Lower lobe of right lung (tissue), 2 donors: ENCODE measurements around the gene PDPN. TPM values are rescaled to one million over a fixed set of nuclear protein-coding genes. Genes with fewer than 3 reads are reported as not detected.

Experiments
- ATAC-seq, 2 donors: fragments of 200-7000 bp; cut with Tn5 transposase; one replicate each; pipeline ENCODE4 v1.9.1; 2020 to 2022; ENCODE audit warnings: mild to moderate bottlenecking in 2 of 2, moderate library complexity in 2 of 2
- DNase-seq: peaks from one replicate; pipeline ENCODE4 v3.0.0-alpha.2; 2020
- H3K27ac ChIP-seq: fragments of 200-600 bp; one replicate; pipeline ENCODE4 v1.8.0; 2022
- H3K27me3 ChIP-seq: fragments of 200-600 bp; one replicate; pipeline ENCODE4 v1.8.0; 2022; ENCODE audit warnings: low read depth
- H3K36me3 ChIP-seq: fragments of 200-600 bp; one replicate; pipeline ENCODE4 v1.8.0; 2022; ENCODE audit warnings: mild to moderate bottlenecking
- H3K4me1 ChIP-seq: fragments of 200-600 bp; one replicate; pipeline ENCODE4 v1.8.0; 2022
- H3K4me3 ChIP-seq: fragments of 200-600 bp; one replicate; pipeline ENCODE4 v1.8.0; 2022; ENCODE audit warnings: mild to moderate bottlenecking
- H3K9me3 ChIP-seq: fragments of 200-600 bp; one replicate; pipeline ENCODE4 v1.8.0; 2022
- intact Hi-C: fragments of 100-400 bp; cut with DNase I; formaldehyde crosslinking; loops from one replicate; pipeline ENCODE4 v1.11.0; 2022
- total RNA-seq: library from RNA; stranded (reverse); fragmentation: NEBNext Ultra II Directional; extraction: Animal tissue kit (Norgen Biotek cat#: 25700); gene quantifications from one replicate; pipeline ENCODE4 v1.2.1, GENCODE V29; 2021
- TF ChIP-seq, protein P1 (sequence below): fragments of 200-600 bp; IDR thresholded peaks from one replicate; pipeline ENCODE4 v1.8.0; 2022; ENCODE audit warnings: antibody characterized with exemption, mild to moderate bottlenecking
- donor health status: DM: no; HTN: yes; CAD: no; lungs with severe emphysema.

The PDPN gene
- total RNA-seq, 1 donor from 2014 or later = 33.3 TPM

GRCh38 chr1:13541435-13542215 lies 42.0 kb upstream of the PDPN start:
- H3K36me3 ChIP-seq = no peaks in the 10 kb centered on the region

DNA sequence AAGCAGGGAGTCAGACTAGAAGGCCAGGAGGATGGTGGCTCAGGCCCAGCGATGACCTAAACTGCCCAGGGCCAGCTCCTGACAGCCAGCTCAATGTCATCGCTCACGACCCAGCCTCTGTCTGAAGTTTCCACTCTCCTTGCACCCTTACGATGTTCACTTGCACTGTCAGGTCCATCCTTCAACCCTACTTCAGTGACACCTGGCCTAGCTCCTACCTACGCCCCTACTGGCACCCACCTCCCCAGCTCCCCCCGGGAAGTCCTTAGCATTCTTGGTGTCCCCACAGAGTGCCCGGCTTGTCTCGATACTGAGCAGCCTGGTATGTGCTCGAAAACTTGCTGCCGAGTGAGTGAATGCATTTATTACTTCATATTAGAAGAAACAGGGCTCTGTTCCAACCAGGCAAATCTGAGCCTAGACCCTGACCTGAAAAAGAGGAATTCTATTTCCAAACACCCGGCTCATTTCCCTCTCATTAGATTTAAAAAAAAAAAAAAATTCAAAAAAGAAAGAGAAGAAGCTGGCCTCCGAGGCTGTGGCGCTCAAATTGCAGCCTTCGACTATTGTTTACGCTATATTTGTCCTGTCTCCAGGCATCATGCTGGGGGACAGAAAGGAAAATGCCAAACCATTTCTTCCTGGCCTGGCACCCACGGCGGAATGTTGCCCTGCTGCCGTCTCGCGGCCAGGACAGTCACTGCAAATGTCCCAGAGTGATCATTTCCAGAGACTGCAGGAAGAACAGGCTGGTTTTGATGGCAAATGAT lies 40.0 kb upstream of the PDPN start:
- Histone ChIP-seq H3K27ac (no peak overlapping the region), H3K4me3 (peak overlapping the region; percentile 4), H3K27me3 (no peaks in the 10 kb centered on the region), H3K9me3 (no peaks in the 10 kb centered on the region), H3K36me3 (no peaks in the 10 kb centered on the region), H3K4me1 (no peaks in the 10 kb centered on the region)
- ATAC-seq (peak; percentile 82 to 89), DNase-seq (peak; percentile 51)
- intact Hi-C loops = no loop called here
- TF ChIP-seq, protein P1, sequence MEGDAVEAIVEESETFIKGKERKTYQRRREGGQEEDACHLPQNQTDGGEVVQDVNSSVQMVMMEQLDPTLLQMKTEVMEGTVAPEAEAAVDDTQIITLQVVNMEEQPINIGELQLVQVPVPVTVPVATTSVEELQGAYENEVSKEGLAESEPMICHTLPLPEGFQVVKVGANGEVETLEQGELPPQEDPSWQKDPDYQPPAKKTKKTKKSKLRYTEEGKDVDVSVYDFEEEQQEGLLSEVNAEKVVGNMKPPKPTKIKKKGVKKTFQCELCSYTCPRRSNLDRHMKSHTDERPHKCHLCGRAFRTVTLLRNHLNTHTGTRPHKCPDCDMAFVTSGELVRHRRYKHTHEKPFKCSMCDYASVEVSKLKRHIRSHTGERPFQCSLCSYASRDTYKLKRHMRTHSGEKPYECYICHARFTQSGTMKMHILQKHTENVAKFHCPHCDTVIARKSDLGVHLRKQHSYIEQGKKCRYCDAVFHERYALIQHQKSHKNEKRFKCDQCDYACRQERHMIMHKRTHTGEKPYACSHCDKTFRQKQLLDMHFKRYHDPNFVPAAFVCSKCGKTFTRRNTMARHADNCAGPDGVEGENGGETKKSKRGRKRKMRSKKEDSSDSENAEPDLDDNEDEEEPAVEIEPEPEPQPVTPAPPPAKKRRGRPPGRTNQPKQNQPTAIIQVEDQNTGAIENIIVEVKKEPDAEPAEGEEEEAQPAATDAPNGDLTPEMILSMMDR = peak; percentile 53

More at GRCh38 chr1:13541435-13542215, 42.0 kb upstream of the PDPN start:
- TF ChIP-seq, protein P1 = no peak
- Histone ChIP-seq H3K4me1 (no peaks in the 10 kb centered on the region), H3K4me3 (no peak overlapping the region), H3K27ac (no peak overlapping the region), H3K27me3 (no peaks in the 10 kb centered on the region), H3K9me3 (no peaks in the 10 kb centered on the region)
- ATAC-seq (no peak), DNase-seq (no peak)
- intact Hi-C loops = no loop called here

- DNase-seq = no peak
- no peaks in the 10 kb centered on the region for H3K27me3 ChIP-seq
- no peak overlapping the region for H3K27ac ChIP-seq
- no peaks in the 10 kb centered on the region for H3K4me1 ChIP-seq
- intact Hi-C loops = no loop called here
- H3K9me3 ChIP-seq = no peaks in the 10 kb centered on the region
- no peaks in the 10 kb centered on the region for H3K36me3 ChIP-seq
- peak overlapping the region; percentile 4 for H3K4me3 ChIP-seq
- no peak for ATAC-seq
- TF ChIP-seq, protein P1 = no peak
These were observed 39.4 kb upstream of the PDPN start for GRCh38 chr1:13544221-13544556.

- TF ChIP-seq, protein P1 = no peak
- Histone ChIP-seq H3K36me3 (no peaks in the 10 kb centered on the region), H3K27me3 (no peaks in the 10 kb centered on the region), H3K27ac (no peak overlapping the region), H3K4me1 (no peaks in the 10 kb centered on the region), H3K9me3 (no peaks in the 10 kb centered on the region), H3K4me3 (no peak overlapping the region)
- ATAC-seq = no peak
- intact Hi-C loops = no loop called here
- no peak for DNase-seq
These were observed 36.8 kb upstream of the PDPN start for GRCh38 chr1:13546791-13547190.

- TF ChIP-seq, protein P1 = no peak
- Histone ChIP-seq H3K4me3 (no peak overlapping the region), H3K9me3 (no peaks in the 10 kb centered on the region), H3K27me3 (no peaks in the 10 kb centered on the region), H3K4me1 (no peaks in the 10 kb centered on the region), H3K36me3 (no peaks in the 10 kb centered on the region), H3K27ac (no peak overlapping the region)
- no peak for DNase-seq
- intact Hi-C loops = no loop called here
- ATAC-seq = no peak
These were observed 35.4 kb upstream of the PDPN start for GRCh38 chr1:13548281-13548680.
